ENCODE measurements around the gene CNTNAP2.

GRCh38 chr7:148402159-148402558 lies 2285.6 kb downstream of the CNTNAP2 start:
- TF ChIP-seq CTCF (IDR thresholded peaks at IDR 0.05; ENCODE audit: control extremely low read depth in 1 of 3, insufficient read depth in 1 of 3, low read depth in 1 of 3, low read length in 3 of 3) (no peak), KDM5A (IDR thresholded peaks at IDR 0.05; ENCODE audit: low read length) (no peak), SP4 (IDR thresholded peaks at IDR 0.05; ENCODE audit: low read length) (no peak), EZH2 (IDR thresholded peaks at IDR 0.05; ENCODE audit: low read depth, low read length, severe bottlenecking) (no peak), ATF2 (IDR thresholded peaks at IDR 0.05; ENCODE audit: low read length) (no peak), POLR2A (IDR thresholded peaks at IDR 0.05; ENCODE audit: control extremely low read depth in 1 of 2, low read depth in 2 of 2, low read length in 2 of 2) (no peak), SIN3A (conservative IDR thresholded peaks at IDR 0.05 in 1 of 2, IDR thresholded peaks at IDR 0.05 in 1 of 2; ENCODE audit: low read depth in 1 of 2, low read length in 2 of 2) (no peak), EGR1 (IDR thresholded peaks at IDR 0.05; ENCODE audit: borderline replicate concordance, low read depth, low read length) (no peak), CEBPB (IDR thresholded peaks at IDR 0.05; ENCODE audit: low read depth, low read length) (no peak)
